Measurements from ENCODE around the gene ROR2. TPM values are rescaled to one million over a fixed set of nuclear protein-coding genes. Genes with fewer than 3 reads are reported as not detected.

The ROR2 gene
- total and polyA plus RNA-seq, 8 donors = 3.0 to 21.4 (median 9.8) TPM

- no peaks in the 10 kb centered on the region for H3K27me3 ChIP-seq
- no peak overlapping the region for H3K4me3 ChIP-seq
- no peaks in the 10 kb centered on the region for H3K9me3 ChIP-seq
- H3K36me3 ChIP-seq = no peaks in the 10 kb centered on the region
- WGBS, 5 donors = 64 to 90% (median 77%) methylated on average over 5 of the region's 5 CpGs
- peak overlapping the region in 1 of 5 donors; percentile 87 for H3K27ac ChIP-seq
- intact Hi-C loops (cut with DNase I; ENCODE audit: low total_unique reads) = no loop called here
- TF ChIP-seq, protein P1, sequence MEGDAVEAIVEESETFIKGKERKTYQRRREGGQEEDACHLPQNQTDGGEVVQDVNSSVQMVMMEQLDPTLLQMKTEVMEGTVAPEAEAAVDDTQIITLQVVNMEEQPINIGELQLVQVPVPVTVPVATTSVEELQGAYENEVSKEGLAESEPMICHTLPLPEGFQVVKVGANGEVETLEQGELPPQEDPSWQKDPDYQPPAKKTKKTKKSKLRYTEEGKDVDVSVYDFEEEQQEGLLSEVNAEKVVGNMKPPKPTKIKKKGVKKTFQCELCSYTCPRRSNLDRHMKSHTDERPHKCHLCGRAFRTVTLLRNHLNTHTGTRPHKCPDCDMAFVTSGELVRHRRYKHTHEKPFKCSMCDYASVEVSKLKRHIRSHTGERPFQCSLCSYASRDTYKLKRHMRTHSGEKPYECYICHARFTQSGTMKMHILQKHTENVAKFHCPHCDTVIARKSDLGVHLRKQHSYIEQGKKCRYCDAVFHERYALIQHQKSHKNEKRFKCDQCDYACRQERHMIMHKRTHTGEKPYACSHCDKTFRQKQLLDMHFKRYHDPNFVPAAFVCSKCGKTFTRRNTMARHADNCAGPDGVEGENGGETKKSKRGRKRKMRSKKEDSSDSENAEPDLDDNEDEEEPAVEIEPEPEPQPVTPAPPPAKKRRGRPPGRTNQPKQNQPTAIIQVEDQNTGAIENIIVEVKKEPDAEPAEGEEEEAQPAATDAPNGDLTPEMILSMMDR (IDR thresholded peaks at IDR 0.05) = no peak
- TF ChIP-seq POLR2A (IDR thresholded peaks at IDR 0.05) (no peak), EP300 (IDR thresholded peaks at IDR 0.05) (no peak), POLR2AphosphoS5 (IDR thresholded peaks at IDR 0.05) (no peak)
- H3K4me1 ChIP-seq = peaks cover 14 to 63% (median 41%) of the 10 kb centered on the region in 4 donors
- DNase-seq = no peak
These were observed 114.8 kb downstream of the ROR2 start for GRCh38 chr9:91835216-91835615.

- no peak overlapping the region for H3K4me3 ChIP-seq
- no peaks in the 10 kb centered on the region for H3K9me3 ChIP-seq
- no peak for TF ChIP-seq POLR2AphosphoS5 (IDR thresholded peaks at IDR 0.05)
- TF ChIP-seq, protein P1 (IDR thresholded peaks at IDR 0.05) = no peak
- no peaks in the 10 kb centered on the region for H3K36me3 ChIP-seq
- intact Hi-C loops (cut with DNase I; ENCODE audit: low total_unique reads) = no loop called here
- peak overlapping the region in 2 of 5 donors; percentile 25 to 87 for H3K27ac ChIP-seq
- H3K27me3 ChIP-seq = no peaks in the 10 kb centered on the region
- peaks cover 14 to 63% (median 42%) of the 10 kb centered on the region in 4 donors for H3K4me1 ChIP-seq
- no peak for DNase-seq
- WGBS, 5 donors = 26 to 45% (median 35%) methylated on average over 3 of the region's 3 CpGs
These were observed 115.3 kb downstream of the ROR2 start for GRCh38 chr9:91834740-91835139.

- no peak for DNase-seq
- H3K4me3 ChIP-seq = no peak overlapping the region
- H3K36me3 ChIP-seq = no peaks in the 10 kb centered on the region
- H3K9me3 ChIP-seq = no peaks in the 10 kb centered on the region
- peak overlapping the region in 2 of 5 donors; percentile 25 to 87 for H3K27ac ChIP-seq
- TF ChIP-seq, protein P1 (IDR thresholded peaks at IDR 0.05) = no peak
- TF ChIP-seq EP300 (IDR thresholded peaks at IDR 0.05) (no peak), POLR2A (IDR thresholded peaks at IDR 0.05) (no peak), POLR2AphosphoS5 (IDR thresholded peaks at IDR 0.05) (no peak)
- peaks cover 14 to 62% (median 39%) of the 10 kb centered on the region in 4 donors for H3K4me1 ChIP-seq
- 66 to 69% (median 67%) methylated on average over 7 of the region's 7 CpGs for WGBS, 5 donors
- intact Hi-C loops (cut with DNase I; ENCODE audit: low total_unique reads) = no loop called here
- no peaks in the 10 kb centered on the region for H3K27me3 ChIP-seq
These were observed 116.2 kb downstream of the ROR2 start for GRCh38 chr9:91833878-91834255.

GRCh38 chr9:91833096-91833877 is 116.7 kb downstream of the ROR2 start:
- intact Hi-C loops (cut with DNase I; ENCODE audit: low total_unique reads) = no loop called here
- no peak overlapping the region for H3K4me3 ChIP-seq
- peak overlapping the region in 2 of 5 donors; percentile 25 to 87 for H3K27ac ChIP-seq
- no peaks in the 10 kb centered on the region for H3K27me3 ChIP-seq
- no peaks in the 10 kb centered on the region for H3K9me3 ChIP-seq
- no peaks in the 10 kb centered on the region for H3K36me3 ChIP-seq
- no peak for TF ChIP-seq EP300 (IDR thresholded peaks at IDR 0.05)
- TF ChIP-seq, protein P1 (IDR thresholded peaks at IDR 0.05) = no peak
- no peak for TF ChIP-seq POLR2AphosphoS5 (IDR thresholded peaks at IDR 0.05)
- TF ChIP-seq POLR2A (IDR thresholded peaks at IDR 0.05) = no peak
- 89 to 94% (median 92%) methylated on average over 22 to 25 of the region's 25 CpGs for WGBS, 5 donors
- no peak for DNase-seq
- H3K4me1 ChIP-seq = peaks cover 10 to 56% (median 36%) of the 10 kb centered on the region in 4 donors
